Left cardiac atrium (tissue), 4 donors: ENCODE measurements around the gene UQCRH. TPM values are rescaled to one million over a fixed set of nuclear protein-coding genes. Genes with fewer than 3 reads are reported as not detected.
"Not testable (repeated sequence)": the region's sequence is repeated elsewhere in the genome, so short reads cannot be mapped to it uniquely, and the experiment has no call there.

Experiments
- ATAC-seq, 2 donors: fragments of 200-7000 bp; cut with Tn5 transposase; one replicate each; pipeline ENCODE4 v1.9.1; 2020; ENCODE audit warnings: mild to moderate bottlenecking in 2 of 2, moderate library complexity in 2 of 2
- DNase-seq: peaks from one replicate; pipeline ENCODE4 v3.0.0-alpha.2; 2020
- intact Hi-C, 2 donors: fragments of 100-400 bp; cut with DNase I; formaldehyde crosslinking; loops; one replicate each; pipeline versions ENCODE4 v1.14.1 to v1.15.1; 2022 to 2023
- total RNA-seq, 2 donors: library from RNA; stranded (reverse); fragmentation: NEBNext Ultra II Directional; extraction: Animal tissue kit (Norgen Biotek cat#: 25700); gene quantifications; one replicate each; pipeline ENCODE4 v1.2.1, GENCODE V29; 2021
- donor health status: DM: no; HTN: yes; CAD: no.
- donor health status: DM: no; HTN: yes; CAD: no; lungs with severe emphysema.
- donor health status: DM: yes; HTN: yes; CAD: no.
- donor health status: Dilated cardiomyopathy.

Gene UQCRH
- total RNA-seq, 2 donors from 2014 or later, result 770 to 822 TPM

GRCh38 chr1:46328182-46328581, 24.7 kb downstream of the UQCRH start:
- intact Hi-C loops, DNase-seq, ATAC-seq: not testable (repeated sequence)

GRCh38 chr1:46329807-46330206, 26.3 kb downstream of the UQCRH start:
- DNase-seq, intact Hi-C loops, ATAC-seq: not testable (repeated sequence)

GRCh38 chr1:46330381-46330780, 26.9 kb downstream of the UQCRH start:
- DNase-seq, ATAC-seq, intact Hi-C loops: not testable (repeated sequence)

GRCh38 chr1:46331786-46332540, 28.5 kb downstream of the UQCRH start:
- DNase-seq, intact Hi-C loops: not testable (repeated sequence)

GRCh38 chr1:46333300-46334029, 30.0 kb downstream of the UQCRH start:
- intact Hi-C loops, result no loop called here
- ATAC-seq, result peak in 1 of 2 donors; percentile 23

More at GRCh38 chr1:46331786-46332540, 28.5 kb downstream of the UQCRH start:
- not testable (repeated sequence) for ATAC-seq

GRCh38 chr1:46334030-46334384, 30.5 kb downstream of the UQCRH start:
- intact Hi-C loops, result no loop called here
- DNase-seq (no peak), ATAC-seq (no peak)

More at GRCh38 chr1:46333300-46334029, 30.0 kb downstream of the UQCRH start:
- no peak for DNase-seq

GRCh38 chr1:46335081-46335480, 31.6 kb downstream of the UQCRH start:
- intact Hi-C loops, result no loop called here
- DNase-seq (no peak), ATAC-seq (no peak)

- intact Hi-C loops, ATAC-seq, DNase-seq: not testable (repeated sequence)
Observed at GRCh38 chr1:46337409-46337808, 33.9 kb downstream of the UQCRH start.

GRCh38 chr1:46340404-46341221, 37.1 kb downstream of the UQCRH start, which contains the start of gene NSUN4:
Gene NSUN4 (plus strand): TSS chr1:46340807. CDS start chr1:46340827, 20 bp downstream.
- ATAC-seq (peak; percentile 96), DNase-seq (peak; percentile 94)
- intact Hi-C loops, result loop anchor here (2.0 to 10.0 kb wide), 3 partner anchors 38 to 96 kb away; partner anchors contain the start of genes LRRC41 (in 1 of the 2), RAD54L (in 1 of the 2) and UQCRH (in 1 of the 2)

- no peak for ATAC-seq
- intact Hi-C loops, result loop anchor here (2.0 to 10.0 kb wide), 3 partner anchors 39 to 97 kb away; partner anchors contain the start of genes LRRC41 (in 1 of the 2), RAD54L (in 1 of the 2) and UQCRH (in 1 of the 2)
- peak; percentile 25 for DNase-seq
Observed at GRCh38 chr1:46341222-46342083, 38.0 kb downstream of the UQCRH start.

GRCh38 chr1:46342084-46342656, 38.7 kb downstream of the UQCRH start:
- DNase-seq (no peak), ATAC-seq (no peak)
- intact Hi-C loops, result loop anchor here (10.0 kb wide), 2 partner anchors 87 to 97 kb away; partner anchors contain the start of gene RAD54L (in 1 of the 2)

- ATAC-seq, result no peak
- intact Hi-C loops, result loop anchor here (10.0 kb wide), 2 partner anchors 88 to 98 kb away; partner anchors contain the start of gene RAD54L (in 1 of the 2)
- DNase-seq, result no peak
Observed at GRCh38 chr1:46342677-46343350, 39.3 kb downstream of the UQCRH start.

- ATAC-seq (no peak), DNase-seq (no peak)
- intact Hi-C loops, result loop anchor here (10.0 kb wide), 2 partner anchors 89 to 99 kb away; partner anchors contain the start of gene RAD54L (in 1 of the 2)
Observed at GRCh38 chr1:46343351-46343695, 39.8 kb downstream of the UQCRH start.

GRCh38 chr1:46343705-46344104, 40.2 kb downstream of the UQCRH start:
- DNase-seq (no peak), ATAC-seq (no peak)
- intact Hi-C loops, result loop anchor here (10.0 kb wide), 2 partner anchors 89 to 99 kb away; partner anchors contain the start of gene RAD54L (in 1 of the 2)

- intact Hi-C loops, result loop anchor here (10.0 kb wide), 2 partner anchors 90 to 100 kb away; partner anchors contain the start of gene RAD54L (in 1 of the 2)
- no peak for ATAC-seq
- DNase-seq, result no peak
Observed at GRCh38 chr1:46344481-46344880, 41.0 kb downstream of the UQCRH start.

GRCh38 chr1:46345281-46345680, 41.8 kb downstream of the UQCRH start:
- ATAC-seq (no peak), DNase-seq (no peak)
- intact Hi-C loops, result loop anchor here (10.0 kb wide), 2 partner anchors 90 to 100 kb away; partner anchors contain the start of gene RAD54L (in 1 of the 2)

GRCh38 chr1:46352363-46352762, 48.9 kb downstream of the UQCRH start:
- ATAC-seq (no peak), DNase-seq (no peak)
- intact Hi-C loops, result no loop called here
